GM10847 (cell line): ENCODE data around the gene EXOC4.

Experiments used
- POLR2A ChIP-seq: IDR thresholded peaks from 2 replicates; pipeline ENCODE4 v1.6.1; 2011; ENCODE audit not compliant: insufficient read length; ENCODE audit errors: extremely low read depth

The EXOC4 gene

GRCh38 chr7:133369130-133369529 lies 116.3 kb downstream of the EXOC4 start:
- no peak for TF ChIP-seq POLR2A

DNA sequence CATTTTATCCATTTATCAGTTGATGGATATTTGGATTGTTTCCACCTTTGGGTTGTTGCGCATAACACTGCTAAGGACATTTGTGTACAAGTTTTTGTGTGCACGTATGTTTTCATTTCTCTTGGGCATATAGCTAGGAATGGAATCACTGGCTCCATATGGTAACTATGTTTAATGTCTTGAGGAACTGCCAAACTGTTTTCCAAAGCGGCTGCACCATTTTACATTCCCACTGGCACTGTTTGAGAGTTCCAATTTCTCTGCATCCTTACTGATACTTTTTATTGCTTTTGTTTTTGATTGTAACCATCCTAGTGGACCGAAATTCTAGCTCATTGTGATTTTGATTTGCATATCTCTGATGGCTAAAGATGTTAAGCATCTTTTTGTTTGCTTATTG lies 118.7 kb downstream of the EXOC4 start:
- TF ChIP-seq POLR2A, result no peak

- no peak for TF ChIP-seq POLR2A
Measured at GRCh38 chr7:133372337-133372736, 119.5 kb downstream of the EXOC4 start.

DNA sequence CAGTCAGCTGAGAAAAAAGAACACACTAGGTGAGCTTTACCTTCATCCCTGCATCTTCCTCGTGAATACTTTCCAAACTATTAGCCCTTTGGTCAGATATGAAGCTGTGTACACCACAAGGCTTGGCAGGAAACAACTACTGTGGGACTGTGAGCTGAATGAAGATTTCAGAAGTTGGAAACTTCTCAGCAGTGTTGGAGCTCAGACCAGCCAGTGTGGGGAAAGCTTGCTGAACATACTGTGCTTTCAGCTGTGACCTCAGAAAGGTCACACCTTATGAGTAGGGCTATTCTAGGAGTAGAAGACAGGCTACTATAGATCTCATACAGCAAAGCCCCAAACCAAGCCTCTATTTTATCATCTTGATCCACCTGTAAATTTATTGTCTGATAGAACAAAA lies 123.6 kb downstream of the EXOC4 start:
- no peak for TF ChIP-seq POLR2A

DNA sequence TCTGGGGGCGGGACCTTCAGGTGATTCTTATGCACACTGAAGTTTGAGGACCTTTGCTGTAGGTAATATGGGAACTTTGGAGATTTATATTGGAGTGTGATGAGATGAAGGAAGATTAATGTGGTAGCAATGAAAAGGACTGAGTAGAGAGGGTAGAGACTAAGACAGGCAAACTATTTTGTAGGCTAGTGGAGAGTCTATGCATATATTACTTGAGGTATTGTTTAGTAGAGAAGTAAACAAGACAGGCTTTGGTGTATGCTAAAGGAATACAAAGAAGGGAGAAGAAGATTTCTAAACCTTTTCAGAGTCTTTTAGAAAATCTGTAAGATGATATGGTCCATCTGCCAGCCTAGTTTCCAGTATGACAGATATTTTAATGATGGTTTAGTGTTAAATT lies 129.1 kb downstream of the EXOC4 start:
- no peak for TF ChIP-seq POLR2A

DNA sequence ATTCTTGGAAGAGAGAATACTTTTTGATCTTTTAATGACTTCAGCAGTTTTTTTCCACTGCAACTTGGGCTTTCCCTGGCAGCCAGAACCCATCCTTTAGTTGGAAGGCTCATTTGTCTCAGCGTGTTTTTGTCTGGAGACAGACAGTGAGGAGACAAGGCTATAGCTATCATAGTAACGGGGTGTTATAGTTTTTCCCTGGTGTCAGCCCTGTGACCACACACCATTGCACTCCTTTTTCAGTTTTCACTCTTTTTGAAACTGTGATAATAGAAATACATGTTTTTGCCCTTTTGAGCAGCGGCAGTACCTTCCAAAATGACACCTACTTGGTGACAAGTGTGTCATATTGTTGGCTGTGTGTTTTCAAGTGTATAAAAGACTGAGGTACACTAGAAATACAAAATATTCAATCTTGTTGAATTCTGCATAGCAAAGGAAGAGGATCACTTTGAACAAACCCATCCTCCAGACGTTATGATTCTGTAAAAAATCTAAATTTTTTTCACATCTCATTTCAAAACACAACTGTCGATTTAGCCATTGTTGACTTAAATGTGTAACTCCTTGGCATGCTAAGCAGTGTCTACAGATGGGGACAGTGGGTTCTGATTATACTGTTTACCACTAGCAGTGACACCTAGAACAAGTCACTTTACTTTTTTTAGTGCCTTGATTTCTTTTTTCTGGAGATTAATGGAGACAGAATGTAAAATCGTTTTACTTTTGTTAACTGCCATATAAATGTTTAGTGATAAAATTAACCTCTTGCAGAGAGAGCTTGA lies 130.1 kb downstream of the EXOC4 start:
- TF ChIP-seq POLR2A, result no peak

DNA sequence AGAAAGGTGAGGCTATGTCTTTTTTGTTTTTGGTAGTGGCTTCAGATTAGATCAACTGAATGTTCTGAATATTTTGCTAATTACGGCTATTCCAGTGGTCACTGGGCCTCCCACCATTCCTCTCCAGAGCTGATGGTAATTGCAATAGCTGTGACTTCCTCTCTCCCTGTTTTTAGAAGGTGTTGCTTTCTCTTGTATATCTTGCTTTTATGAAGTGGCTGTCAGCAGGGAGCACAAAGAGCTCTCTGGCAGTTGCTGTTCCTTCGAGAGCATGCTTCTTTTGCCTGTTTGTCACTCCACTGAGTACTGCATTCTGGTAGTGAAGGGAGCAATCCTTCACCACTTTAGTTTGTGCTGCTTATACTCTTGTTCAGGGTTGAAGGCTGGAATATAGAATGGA lies 133.3 kb downstream of the EXOC4 start:
- TF ChIP-seq POLR2A, result no peak

DNA sequence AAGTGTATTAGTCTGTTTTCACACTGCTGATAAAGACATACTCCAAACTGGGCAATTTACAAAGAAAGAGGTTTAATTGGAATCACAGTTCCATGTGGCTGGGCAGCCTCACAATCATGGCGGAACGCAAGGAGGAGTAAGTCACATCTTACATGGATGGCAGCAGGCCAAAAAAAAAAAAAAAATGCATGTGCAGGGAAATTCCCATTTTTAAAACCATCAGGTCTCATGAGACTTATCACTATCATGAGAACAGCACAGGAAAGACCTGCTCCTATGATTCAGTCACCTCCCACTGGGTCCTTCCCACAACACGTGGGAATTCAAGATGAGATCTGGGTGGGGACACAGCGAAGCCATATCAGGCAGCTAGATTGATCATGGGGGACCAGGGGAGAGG lies 136.8 kb downstream of the EXOC4 start:
- TF ChIP-seq POLR2A, result no peak

GRCh38 chr7:133391206-133391605 lies 138.3 kb downstream of the EXOC4 start:
- no peak for TF ChIP-seq POLR2A

DNA sequence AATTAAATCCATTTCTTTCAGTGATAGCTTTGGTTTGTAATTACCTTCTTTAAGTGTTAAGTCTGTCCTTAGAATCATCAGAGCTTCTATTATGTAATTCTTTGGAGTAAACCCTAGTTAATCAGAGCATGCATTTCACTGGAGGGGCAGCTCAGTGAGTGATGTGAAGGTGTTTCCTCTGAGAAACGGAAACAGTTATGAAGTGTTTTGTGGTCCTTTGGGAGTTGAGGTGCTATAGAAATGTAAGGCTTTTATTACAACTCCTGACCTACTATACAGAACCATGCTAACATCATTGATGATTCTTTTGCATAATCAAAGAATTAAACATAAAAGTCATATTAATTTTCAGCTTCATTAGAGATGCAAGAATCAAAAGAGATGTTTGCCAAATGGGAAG lies 141.5 kb downstream of the EXOC4 start:
- no peak for TF ChIP-seq POLR2A

DNA sequence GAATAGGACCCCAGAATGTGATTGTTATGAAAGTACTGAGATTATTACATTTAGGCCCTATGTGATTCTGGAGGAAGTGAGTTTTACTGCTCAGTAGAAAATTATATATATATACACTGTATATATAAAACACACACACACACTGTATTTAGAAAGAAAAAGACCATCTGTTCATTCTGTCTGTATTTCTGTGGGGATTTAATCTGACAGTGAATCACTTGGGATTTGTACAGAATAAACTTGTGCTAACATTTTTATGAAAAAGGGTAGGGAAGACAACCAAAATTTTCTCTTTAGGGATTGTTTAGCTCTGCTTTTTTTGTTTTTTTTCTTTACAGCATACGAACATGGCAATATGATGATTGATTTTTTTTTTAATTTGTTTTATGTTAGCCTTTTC lies 142.7 kb downstream of the EXOC4 start:
- TF ChIP-seq POLR2A, result no peak

DNA sequence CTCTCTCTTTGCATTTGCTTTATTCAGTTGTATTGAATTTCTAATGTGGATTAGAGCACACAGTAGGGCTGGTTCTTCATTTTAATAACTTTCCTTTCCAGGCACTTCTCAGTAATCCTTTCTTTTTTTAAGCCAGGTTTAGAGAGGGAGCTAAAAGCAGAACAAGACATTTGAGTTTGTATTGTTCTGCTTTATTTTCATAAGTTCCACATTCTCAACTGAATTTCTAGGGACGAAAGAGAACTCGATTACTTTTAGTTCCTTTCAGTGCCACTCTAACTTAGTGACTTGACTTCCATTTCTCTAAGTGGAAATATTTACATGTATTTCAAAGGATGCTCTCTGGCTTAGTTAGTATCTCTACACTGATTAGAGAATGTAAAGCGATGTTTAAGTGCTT lies 145.6 kb downstream of the EXOC4 start:
- TF ChIP-seq POLR2A, result no peak

DNA sequence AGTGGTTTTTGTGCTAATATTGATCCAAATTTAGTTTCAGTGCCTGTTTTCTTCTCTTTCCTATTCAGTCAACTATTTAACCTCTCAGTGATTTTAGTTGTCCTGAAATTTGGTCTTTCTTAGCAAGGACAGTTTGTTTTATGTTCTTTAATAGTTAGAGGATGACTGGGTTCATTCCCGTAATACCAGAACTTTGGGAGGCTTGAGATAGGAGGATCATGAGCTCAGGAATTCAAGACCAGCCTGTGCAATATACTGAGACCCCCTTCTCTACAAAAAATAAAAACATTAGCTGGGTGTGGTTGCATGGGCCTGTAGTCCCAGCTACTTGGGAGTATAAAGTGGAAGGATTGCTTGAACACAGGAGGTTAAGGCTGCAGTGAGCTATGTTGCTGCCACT lies 148.3 kb downstream of the EXOC4 start:
- TF ChIP-seq POLR2A, result no peak

GRCh38 chr7:133408212-133408611 lies 155.3 kb downstream of the EXOC4 start:
- no peak for TF ChIP-seq POLR2A

- TF ChIP-seq POLR2A, result no peak
Measured at GRCh38 chr7:133409421-133409820, 156.5 kb downstream of the EXOC4 start.

GRCh38 chr7:133409966-133410365 lies 157.1 kb downstream of the EXOC4 start:
- no peak for TF ChIP-seq POLR2A

DNA sequence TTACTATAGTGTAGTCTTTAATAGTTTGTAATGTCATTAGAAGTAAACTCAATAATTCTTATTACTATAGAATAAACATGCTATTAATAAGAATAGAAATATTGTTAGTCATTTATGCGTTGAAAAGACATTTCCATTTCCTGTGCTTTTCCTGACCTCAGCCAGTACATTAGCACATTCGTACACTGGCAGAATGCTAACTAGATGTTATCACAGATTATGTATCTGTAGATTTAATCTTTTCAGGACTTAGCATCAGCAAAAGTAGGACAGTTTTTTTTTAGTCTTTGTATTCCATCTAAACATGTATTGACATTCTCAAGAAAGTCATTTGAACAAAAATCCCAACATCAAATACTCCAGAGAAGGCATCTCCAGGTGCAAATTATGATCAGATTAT lies 158.5 kb downstream of the EXOC4 start:
- TF ChIP-seq POLR2A, result no peak
